Hepatocyte (in vitro differentiated cells): ENCODE data around the gene TANC1. TPM values are rescaled to one million over a fixed set of nuclear protein-coding genes. Genes with fewer than 3 reads are reported as not detected.

ENCODE experiments used
- DNase-seq: peaks from one replicate; pipeline ENCODE4 v3.0.0-alpha.2; 2016; ENCODE audit warnings: low spot score
- H2AFZ ChIP-seq: fragments of 200-600 bp; sonication (generic); 2 replicates; pipeline ENCODE4 v1.6.0; 2016; ENCODE audit warnings: antibody characterized with exemption, mild to moderate bottlenecking
- H3K27ac ChIP-seq: fragments of 200-600 bp; sonication (generic); 2 replicates; pipeline ENCODE4 v1.5.1; 2016; ENCODE audit warnings: mild to moderate bottlenecking
- H3K27me3 ChIP-seq: fragments of 200-600 bp; sonication (generic); 2 replicates; pipeline ENCODE4 v1.6.1; 2016
- H3K36me3 ChIP-seq: fragments of 200-600 bp; sonication (generic); replicated peaks from 2 replicates; pipeline ENCODE4 v1.5.1; 2016; ENCODE audit warnings: low read depth; ENCODE audit not compliant: insufficient read depth
- H3K4me1 ChIP-seq: fragments of 200-600 bp; sonication (generic); 2 replicates; pipeline ENCODE4 v1.5.1; 2016; ENCODE audit warnings: mild to moderate bottlenecking, moderate library complexity; ENCODE audit not compliant: insufficient read depth
- H3K4me2 ChIP-seq: fragments of 200-600 bp; sonication (generic); 2 replicates; pipeline ENCODE4 v1.6.0; 2016
- H3K4me3 ChIP-seq: fragments of 200-600 bp; sonication (generic); 2 replicates; pipeline ENCODE4 v1.5.1; 2016; ENCODE audit warnings: mild to moderate bottlenecking
- H3K79me2 ChIP-seq: fragments of 200-600 bp; sonication (generic); 2 replicates; pipeline ENCODE4 v1.6.0; 2017; ENCODE audit warnings: mild to moderate bottlenecking
- H3K9me2 ChIP-seq: fragments of 200-600 bp; sonication (generic); replicated peaks from 2 replicates; pipeline ENCODE4 v1.6.0; 2017; ENCODE audit warnings: mild to moderate bottlenecking; ENCODE audit not compliant: insufficient read depth
- H3K9me3 ChIP-seq: fragments of 200-600 bp; sonication (generic); 2 replicates; pipeline ENCODE4 v1.5.1; 2016; ENCODE audit warnings: low read depth, mild to moderate bottlenecking
- H4K20me1 ChIP-seq: fragments of 200-600 bp; sonication (generic); 2 replicates; pipeline ENCODE4 v1.6.0; 2016; ENCODE audit warnings: mild to moderate bottlenecking; ENCODE audit not compliant: insufficient read depth, poor library complexity, severe bottlenecking
- CTCF ChIP-seq: fragments of 200-600 bp; sonication (generic); IDR thresholded peaks from 2 replicates; pipeline ENCODE4 v1.5.1; 2016; ENCODE audit warnings: antibody characterized with exemption, mild to moderate bottlenecking; ENCODE audit not compliant: poor library complexity
- EZH2 ChIP-seq: fragments of 200-600 bp; sonication (generic); IDR thresholded peaks from 2 replicates; pipeline ENCODE4 v1.6.1; 2016; ENCODE audit warnings: antibody characterized with exemption, mild to moderate bottlenecking, borderline replicate concordance
- EZH2phosphoT487 ChIP-seq: fragments of 200-600 bp; sonication (generic); IDR thresholded peaks from one replicate; pipeline ENCODE4 v1.6.1; 2018; ENCODE audit warnings: antibody characterized with exemption, mild to moderate bottlenecking, low read depth, moderate library complexity; ENCODE audit not compliant: unreplicated experiment, severe bottlenecking
- WGBS: methylation state at CpG from one replicate; pipeline ENCODE4 v1.1.6; 2016; ENCODE audit warnings: low lambda C conversion rate; ENCODE audit errors: missing lambda C conversion rate; 5-methylcytosine and 5-hydroxymethylcytosine counted together
- polyA plus RNA-seq: library from polyadenylated mRNA; unstranded; fragments of >200 nt; fragmentation: Nextera tagmentation; extraction: Ambion mirVana; gene quantifications from 2 replicates; pipeline ENCODE4 v1.2.1, GENCODE V29; 2016
- total RNA-seq: library from RNA; depleted of rRNA; stranded (reverse); fragments of >200 nt; gene quantifications from 2 replicates; pipeline ENCODE4 v1.2.3, GENCODE V29; 2014

TANC1 gene
- total and polyA plus RNA-seq, 2 experiments from 2014 or later: 8.3 to 18.5 TPM

- Histone ChIP-seq H3K4me1 (peaks cover 50% of the 10 kb centered on the region), H4K20me1 (no peaks in the 10 kb centered on the region), H3K4me2 (no peak overlapping the region), H3K27me3 (no peaks in the 10 kb centered on the region), H3K79me2 (peaks cover 35% of the 10 kb centered on the region), H3K27ac (peak overlapping the region; percentile 27), H3K4me3 (no peak overlapping the region), H3K36me3 (no peaks in the 10 kb centered on the region), H3K9me2 (no peaks in the 10 kb centered on the region), H3K9me3 (no peaks in the 10 kb centered on the region), H2AFZ (no peak overlapping the region)
- no peak for TF ChIP-seq EZH2
- no peak for TF ChIP-seq CTCF
- TF ChIP-seq EZH2phosphoT487: no peak
- no peak for DNase-seq
- 57% methylated on average over 2 of the region's 2 CpGs for WGBS
Observed at GRCh38 chr2:159091381-159091780, 122.9 kb downstream of the TANC1 start.

- no peak overlapping the region for H2AFZ ChIP-seq
- no peaks in the 10 kb centered on the region for H3K36me3 ChIP-seq
- peaks cover 54% of the 10 kb centered on the region for H3K4me1 ChIP-seq
- H3K4me2 ChIP-seq: peak overlapping the region; percentile 5
- DNase-seq: no peak
- no peaks in the 10 kb centered on the region for H3K9me3 ChIP-seq
- WGBS: 65% methylated on average over 4 of the region's 4 CpGs
- H3K4me3 ChIP-seq: no peak overlapping the region
- peaks cover 41% of the 10 kb centered on the region for H3K79me2 ChIP-seq
- no peaks in the 10 kb centered on the region for H3K27me3 ChIP-seq
- peak overlapping the region; percentile 64 for H3K27ac ChIP-seq
- no peaks in the 10 kb centered on the region for H3K9me2 ChIP-seq
- no peaks in the 10 kb centered on the region for H4K20me1 ChIP-seq
- no peak for TF ChIP-seq CTCF
- no peak for TF ChIP-seq EZH2
- TF ChIP-seq EZH2phosphoT487: no peak
Observed at GRCh38 chr2:159091976-159092375, 123.5 kb downstream of the TANC1 start.

DNA sequence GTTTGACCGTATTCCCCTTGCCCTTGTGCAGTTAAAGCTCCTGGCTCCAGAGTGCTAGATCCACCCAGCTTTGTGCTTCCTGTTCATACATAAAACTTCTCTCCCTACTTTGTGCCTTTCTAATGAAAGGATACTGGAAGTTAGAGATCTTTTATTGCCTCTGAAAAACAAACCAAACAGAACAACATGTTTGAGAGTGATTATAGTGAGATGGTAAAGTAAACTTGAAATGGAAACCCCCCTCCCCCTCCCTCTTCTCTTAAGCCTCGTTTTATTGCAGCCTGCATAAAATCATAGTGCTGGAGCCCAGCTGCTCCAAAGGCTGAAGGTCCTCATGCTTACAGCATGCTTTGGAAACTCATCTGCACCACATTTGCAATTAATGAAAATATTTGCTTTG is 125.1 kb downstream of the TANC1 start:
- Histone ChIP-seq H4K20me1 (no peaks in the 10 kb centered on the region), H3K9me3 (no peaks in the 10 kb centered on the region), H3K4me1 (peaks cover 60% of the 10 kb centered on the region), H3K27ac (peak overlapping the region; percentile 64), H3K4me2 (peak overlapping the region; percentile 30), H3K79me2 (peaks cover 34% of the 10 kb centered on the region), H3K36me3 (no peaks in the 10 kb centered on the region), H3K4me3 (no peak overlapping the region), H3K9me2 (no peaks in the 10 kb centered on the region), H2AFZ (no peak overlapping the region), H3K27me3 (no peaks in the 10 kb centered on the region)
- peak; percentile 80 for TF ChIP-seq EZH2phosphoT487
- TF ChIP-seq EZH2: no peak
- WGBS: 27% methylated on average over 2 of the region's 2 CpGs
- DNase-seq: peak; percentile 76

GRCh38 chr2:159094173-159094737 is 125.8 kb downstream of the TANC1 start:
- no peak overlapping the region for H2AFZ ChIP-seq
- TF ChIP-seq EZH2phosphoT487 (no peak), EZH2 (no peak), CTCF (no peak)
- no peaks in the 10 kb centered on the region for H3K9me3 ChIP-seq
- H3K9me2 ChIP-seq: no peaks in the 10 kb centered on the region
- no peaks in the 10 kb centered on the region for H3K27me3 ChIP-seq
- H3K36me3 ChIP-seq: no peaks in the 10 kb centered on the region
- 63% methylated on average over 10 of the region's 10 CpGs for whole genome bisulfite sequencing
- peak overlapping the region; percentile 30 for H3K4me2 ChIP-seq
- H3K4me1 ChIP-seq: peaks cover 60% of the 10 kb centered on the region
- H3K27ac ChIP-seq: peak overlapping the region; percentile 62
- DNase-seq: peak; percentile 20
- no peak overlapping the region for H3K4me3 ChIP-seq
- H4K20me1 ChIP-seq: no peaks in the 10 kb centered on the region
- peaks cover 31% of the 10 kb centered on the region for H3K79me2 ChIP-seq
